Effector CD4-positive, alpha-beta T cell (primary cell): ENCODE measurements around the gene CACNG7. TPM values are rescaled to one million over a fixed set of nuclear protein-coding genes. Genes with fewer than 3 reads are reported as not detected.
"Not testable (repeated sequence)": the region's sequence is repeated elsewhere in the genome, so short reads cannot be mapped to it uniquely, and the experiment has no call there.

ENCODE experiments used
- DNase-seq: peaks from one replicate; pipeline ENCODE4 v3.0.0-alpha.2; 2020
- total RNA-seq: gene quantifications from one replicate; lab custom pipeline; 2026; lab: John Stamatoyannopoulos, UW

Gene CACNG7, protein sequence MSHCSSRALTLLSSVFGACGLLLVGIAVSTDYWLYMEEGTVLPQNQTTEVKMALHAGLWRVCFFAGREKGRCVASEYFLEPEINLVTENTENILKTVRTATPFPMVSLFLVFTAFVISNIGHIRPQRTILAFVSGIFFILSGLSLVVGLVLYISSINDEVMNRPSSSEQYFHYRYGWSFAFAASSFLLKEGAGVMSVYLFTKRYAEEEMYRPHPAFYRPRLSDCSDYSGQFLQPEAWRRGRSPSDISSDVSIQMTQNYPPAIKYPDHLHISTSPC
- not detected for total RNA-seq

DNA sequence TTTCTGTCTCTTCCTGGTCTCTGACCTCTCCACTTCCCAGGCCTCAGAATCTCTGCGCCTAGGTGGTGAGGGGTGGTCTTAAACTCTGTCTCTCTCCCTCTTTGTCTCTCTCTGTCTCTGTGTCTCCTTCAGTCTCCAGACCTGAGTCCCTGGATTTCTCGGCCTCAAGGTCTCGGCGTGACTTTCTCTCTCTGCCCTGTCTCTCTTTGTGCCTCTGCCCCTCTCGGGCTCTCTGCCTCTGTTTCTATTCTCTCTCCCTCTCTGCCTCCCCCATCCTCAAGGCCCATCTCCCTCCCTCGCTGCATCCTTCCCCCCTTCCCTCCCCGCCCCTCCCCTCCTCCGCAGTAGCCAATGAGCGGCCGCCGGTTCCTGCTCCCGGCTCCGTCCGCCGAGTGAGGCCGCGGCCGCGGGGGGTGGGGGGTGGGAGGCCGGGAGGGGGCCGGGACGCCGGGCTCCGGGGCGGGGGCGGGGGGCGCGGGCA lies at the start of gene CACNG7:
CACNG7 (plus strand) TSS at position 344 of the 481 bp plus-strand sequence. CDS start 3,554 bp downstream, outside the sequence.
- DNase-seq: no peak

DNA sequence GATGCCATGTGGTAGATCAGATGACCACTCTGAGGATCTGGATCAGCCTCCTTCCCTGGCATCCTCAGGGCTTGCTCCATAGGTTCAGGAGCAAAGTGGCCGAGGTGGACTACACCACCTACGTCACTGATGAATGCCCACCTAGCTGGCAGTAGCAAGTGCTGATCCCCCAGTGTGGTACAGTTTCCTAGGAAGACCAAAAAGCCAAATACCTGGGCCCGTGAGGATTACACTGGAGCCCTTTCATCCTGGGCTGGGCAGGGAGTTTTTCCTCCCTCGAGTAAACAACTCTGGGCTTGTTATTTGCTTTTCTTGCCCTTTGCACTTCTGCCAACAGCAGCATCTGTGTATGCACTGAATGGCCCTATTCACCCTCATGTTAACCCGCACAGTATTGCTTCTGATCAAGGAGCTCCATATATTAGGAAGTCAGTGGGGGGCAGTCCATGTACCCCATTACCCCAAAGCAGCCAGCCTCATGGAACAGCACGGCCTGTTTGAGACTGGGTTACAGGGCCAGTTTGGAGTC lies 44.7 kb upstream of the CACNG7 start:
- no peak for DNase-seq

DNA sequence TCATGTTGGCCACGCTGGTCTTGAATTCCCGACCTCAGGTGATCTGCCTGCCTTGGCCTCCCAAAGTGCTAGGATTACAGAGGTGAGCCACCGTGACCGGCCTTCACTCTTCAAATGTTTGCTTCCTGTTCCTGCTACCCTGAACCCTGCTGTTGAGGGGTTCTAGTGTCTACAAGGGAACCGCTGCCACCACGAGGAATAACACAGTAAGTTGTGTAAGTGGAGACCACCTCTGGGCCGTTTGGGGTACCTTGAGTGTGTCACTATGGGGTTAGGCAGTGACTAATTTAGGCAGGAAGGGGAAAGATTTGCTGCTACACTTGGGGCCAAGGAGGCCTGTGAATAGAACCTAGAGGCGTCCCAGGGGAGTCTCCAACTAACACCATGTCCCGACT lies 43.6 kb upstream of the CACNG7 start:
- no peak for DNase-seq

DNA sequence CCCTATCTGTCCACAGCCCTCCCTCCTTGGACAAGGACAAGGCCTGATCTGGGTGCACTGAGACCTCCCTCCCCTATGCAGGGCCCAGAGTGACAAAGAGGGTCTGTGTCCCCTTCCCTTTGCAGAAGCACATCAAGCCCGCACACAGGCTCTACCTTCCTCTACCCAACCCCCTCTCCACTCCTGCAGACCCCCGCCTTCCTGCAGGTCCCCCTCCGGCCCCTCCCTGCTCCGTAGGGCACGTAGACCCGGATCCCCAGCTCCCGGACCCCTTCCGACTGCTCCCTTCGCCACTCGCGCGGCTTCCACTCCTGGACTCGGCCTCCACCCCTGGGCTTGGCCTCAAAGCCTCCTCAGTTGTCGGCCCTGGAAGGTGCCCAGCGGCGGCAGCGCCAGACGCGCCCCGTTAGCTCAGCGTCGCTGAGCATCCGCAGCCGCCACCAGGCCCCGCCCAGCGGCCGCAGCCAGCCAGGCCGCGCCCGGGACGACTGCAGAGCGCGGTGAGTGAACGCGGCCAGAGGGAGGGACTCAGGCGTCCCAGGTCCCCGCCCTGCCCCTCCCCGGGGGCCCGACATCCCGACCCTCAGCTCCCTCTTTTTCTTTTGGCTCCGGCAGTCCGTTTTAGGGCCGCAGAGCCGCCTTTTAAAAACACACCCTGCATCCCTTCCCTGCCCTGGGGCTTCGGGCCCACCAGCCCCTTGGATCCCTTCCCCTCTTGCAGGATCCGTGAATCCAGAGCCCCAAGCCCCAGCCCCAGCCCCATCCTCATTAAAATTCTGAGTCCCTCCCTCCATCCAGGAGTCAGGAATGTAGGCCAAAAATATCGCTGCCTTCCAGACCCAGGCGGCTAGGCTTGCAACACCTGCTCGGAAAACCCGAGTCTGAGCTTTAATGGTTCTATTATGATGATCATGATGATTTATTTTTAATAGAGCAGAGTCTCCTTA lies 42.9 kb upstream of the CACNG7 start:
- DNase-seq: peak; percentile 67

DNA sequence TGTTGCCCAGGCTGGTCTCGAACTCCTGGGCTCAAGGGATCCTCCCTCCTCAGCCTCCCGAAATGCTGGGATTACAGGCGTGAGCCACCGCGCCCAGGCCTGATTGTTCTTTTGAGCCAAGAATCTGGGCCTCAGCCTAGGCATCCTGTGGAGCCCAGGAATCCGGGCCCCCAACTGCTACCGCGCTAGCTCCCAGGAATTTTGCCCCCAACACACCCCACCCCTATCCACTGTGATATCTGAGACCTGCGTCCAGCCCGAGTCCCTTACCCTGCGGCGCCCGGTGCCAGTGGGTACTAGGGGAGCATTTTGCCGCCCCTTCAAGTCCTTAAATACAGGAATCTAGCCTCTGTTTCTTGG lies 42.2 kb upstream of the CACNG7 start:
- DNase-seq: no peak

DNA sequence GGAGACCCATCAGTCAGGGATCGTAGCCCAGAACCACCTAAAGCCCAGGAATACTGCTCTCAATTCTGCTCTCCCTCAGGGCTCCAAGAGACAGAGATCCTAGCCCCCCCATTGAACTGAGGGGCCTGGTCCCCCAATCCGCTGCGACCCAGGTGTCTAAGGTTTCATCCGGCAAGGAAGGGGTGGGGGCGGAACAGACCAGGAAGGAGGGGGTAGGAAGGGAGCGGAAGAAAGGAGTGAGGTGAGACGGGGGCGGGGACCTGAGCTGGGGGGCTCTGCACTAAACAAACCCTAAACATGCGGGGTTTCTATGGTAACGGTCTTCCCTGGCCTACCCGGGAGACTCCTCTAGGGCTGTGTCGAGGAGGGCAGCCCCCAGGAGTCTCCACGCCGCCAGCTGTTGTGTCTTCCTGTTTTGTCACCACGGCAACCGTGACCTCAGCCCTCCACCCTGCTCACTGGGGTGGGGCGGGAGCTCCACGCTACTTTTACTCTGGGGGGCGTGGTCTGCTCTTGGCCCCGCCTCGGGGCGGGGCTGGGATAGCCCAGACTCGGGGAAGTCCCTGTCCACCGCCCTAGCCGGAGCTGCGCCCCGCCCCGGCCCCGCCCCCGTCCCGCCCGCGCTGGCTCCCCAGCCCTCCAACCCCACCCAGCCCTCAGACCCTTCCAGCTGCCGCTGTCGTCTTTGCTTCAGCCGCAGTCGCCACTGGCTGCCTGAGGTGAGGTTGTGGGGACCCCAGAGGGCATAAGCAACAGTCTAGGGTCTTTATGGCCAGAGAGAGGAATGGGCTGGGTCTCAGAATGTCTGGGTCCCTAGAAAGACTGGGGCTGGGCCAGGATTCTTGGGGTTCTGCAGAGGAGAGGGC lies 41.6 kb upstream of the CACNG7 start, which contains the start of gene MYADM:
MYADM (plus strand) TSS at position 659 of the 866 bp plus-strand sequence. CDS start 5,647 bp downstream, outside the sequence.
- peak; percentile 100 for DNase-seq

DNA sequence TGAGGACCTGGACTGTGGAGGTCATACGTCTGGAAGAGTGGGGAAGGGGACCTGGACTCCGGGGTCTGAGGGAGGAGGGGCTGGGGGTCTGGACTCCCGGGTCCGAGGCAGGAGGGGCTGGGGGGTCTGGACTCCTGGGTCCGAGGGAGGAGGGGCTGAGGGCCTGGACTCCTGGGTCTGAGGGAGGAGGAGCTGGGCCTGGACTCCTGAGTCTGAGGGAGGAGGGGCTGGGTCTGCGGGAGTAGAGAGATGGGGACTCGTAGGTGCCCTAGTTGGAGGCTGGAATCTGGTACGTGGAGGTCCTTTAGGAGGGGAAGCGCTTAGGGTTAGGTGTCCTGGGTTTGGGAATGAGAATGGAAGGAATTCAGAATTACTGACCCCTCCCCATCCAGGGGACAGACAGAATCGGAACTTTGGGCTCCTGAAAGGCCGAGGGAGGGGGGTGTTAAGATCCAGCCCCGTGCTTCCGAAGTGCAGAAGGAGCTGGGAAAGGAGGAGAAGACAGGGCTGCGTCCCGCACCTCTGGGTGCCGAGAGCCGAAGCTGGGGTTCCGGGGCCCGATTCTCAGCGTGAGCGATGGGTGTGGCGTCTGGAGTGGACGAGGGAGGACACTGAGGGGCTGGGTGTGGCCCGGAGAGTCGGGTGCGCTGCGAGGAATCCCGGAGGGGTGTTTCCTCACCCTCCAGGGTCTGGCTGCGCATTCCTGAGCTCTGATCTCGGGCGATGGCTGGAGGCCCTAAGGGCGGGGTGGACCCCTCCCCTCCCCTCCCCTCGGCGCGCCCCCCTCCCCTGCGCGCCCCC lies 40.8 kb upstream of the CACNG7 start:
- no peak for DNase-seq

DNA sequence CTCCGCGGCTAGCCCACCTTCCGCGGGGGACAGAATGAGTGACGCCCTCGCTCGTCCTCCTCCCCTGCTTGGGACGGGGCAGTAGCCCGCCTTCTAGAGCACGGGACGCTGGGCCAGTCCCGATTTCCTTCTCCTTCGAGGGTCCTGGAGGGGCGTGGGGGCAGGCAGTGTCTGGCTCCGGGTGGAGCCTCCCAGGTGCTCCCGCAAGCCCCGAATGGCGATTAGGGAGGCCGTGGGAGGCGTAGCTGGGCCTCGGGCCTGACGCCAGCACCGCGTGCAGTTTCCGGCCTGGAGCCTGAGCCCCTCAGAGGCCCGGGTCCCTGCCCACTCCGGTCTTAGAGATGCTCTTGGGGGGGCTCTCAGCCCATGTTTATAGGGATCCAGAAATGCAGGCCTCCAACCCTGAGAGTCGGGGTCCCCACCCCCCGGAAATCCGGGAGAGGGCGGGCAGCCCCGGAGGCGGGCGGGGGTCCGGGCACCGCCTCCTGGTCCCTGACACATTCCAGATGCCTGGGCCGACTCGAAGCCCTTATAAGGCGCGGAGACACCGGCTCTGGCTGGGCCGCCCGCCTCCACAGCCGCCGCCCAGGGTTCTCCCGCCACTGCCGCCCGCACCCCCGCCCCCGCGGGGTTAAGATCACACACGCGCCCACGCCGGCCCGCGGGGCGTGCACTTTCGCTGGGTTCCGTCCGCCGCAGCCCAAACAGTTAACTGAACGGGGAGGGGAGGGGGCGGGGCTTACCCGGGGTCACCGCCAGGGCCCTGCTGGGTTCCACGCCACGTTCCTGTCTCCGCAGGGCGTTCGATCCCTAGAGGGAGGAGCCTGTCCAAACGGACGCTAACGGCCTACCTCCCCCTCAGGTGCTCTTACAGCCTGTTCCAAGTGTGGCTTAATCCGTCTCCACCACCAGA lies 39.9 kb upstream of the CACNG7 start:
- peak; percentile 87 for DNase-seq

DNA sequence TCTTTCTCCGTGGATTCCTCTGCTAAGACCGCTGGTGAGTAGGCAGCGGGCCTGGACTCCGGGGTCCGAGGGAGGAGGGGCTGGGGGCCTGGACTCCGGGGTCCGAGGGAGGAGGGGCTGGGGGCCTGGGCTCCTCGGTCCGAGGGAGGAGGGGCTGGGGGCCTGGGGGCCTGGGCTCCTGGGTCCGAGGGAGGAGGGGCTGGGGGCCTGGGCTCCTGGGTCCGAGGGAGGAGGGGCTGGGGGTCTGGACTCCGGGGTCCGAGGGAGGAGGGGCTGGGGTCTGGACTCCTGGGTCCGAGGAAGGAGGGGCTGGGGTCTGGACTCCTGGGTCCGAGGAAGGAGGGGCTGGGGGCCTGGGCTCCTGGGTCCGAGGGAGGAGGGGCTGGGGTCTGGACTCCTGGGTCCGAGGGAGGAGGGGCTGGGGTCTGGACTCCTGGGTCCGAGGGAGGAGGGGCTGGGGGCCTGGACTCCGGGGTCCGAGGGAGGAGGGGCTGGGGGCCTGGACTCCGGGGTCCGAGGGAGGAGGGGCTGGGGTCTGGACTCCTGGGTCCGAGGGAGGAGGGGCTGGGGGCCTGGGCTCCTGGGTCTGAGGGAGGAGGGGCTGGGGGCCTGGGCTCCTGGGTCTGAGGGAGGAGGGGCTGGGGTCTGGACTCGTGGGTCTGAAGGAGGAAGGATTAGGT lies 39.1 kb upstream of the CACNG7 start:
- not testable (repeated sequence) for DNase-seq

DNA sequence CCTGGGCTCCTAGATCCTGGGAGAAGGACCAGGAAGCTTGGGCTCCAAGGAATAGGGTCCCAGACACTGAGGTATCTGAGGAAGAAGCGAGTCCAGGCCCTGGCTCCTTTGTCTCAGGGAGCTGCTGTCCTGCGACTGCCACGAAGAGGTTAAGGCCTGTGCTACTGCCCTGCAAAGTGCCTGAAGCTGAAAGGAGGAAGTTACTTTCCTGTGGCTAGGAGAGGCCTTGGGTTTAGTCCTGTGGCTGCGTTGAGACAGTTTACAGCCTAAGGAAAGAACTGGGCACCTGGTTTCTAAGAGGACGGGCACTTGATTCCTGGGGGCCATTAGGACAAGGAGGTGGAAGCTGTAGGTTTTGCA lies 38.6 kb upstream of the CACNG7 start:
- no peak for DNase-seq

DNA sequence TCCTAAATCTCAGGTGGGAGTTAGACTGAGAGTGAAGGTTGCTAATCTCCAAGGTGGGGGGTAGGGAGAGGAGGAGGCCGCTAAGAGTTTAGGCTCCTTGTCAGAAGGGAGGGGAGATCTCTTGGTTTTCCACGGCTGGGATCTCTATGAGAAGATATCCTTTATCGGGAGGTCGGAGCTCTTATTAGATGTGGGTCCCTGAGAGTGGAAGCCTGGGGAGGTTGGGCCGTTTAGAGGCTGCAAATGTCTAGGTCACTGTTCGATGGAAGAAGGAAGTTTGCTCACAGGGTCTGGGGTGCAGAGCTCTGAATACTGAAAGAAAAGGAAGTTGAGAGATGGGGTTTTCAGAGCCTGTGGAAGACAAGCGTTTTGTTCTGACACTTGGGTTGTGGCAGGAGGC lies 37.6 kb upstream of the CACNG7 start:
- no peak for DNase-seq

DNA sequence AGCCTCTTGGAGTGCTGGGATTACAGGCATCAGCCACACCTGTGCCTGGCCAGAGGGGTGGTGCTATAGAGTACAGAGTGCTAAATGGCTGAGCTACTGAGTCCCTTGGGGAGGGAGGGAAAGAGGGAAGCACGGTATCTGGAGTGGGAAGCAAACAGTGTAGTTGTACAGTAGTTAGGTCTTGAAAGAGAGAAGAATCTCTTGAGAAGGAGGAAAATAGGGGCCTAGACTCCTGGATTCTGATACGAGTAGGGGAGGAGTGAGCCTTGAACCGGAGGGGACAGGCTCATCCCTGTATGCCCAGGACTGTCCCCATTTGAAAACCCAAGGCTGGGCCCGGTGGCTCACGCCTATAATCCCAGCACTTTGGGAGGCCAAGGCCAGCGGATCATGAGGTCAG lies 36.3 kb upstream of the CACNG7 start:
- no peak for DNase-seq

DNA sequence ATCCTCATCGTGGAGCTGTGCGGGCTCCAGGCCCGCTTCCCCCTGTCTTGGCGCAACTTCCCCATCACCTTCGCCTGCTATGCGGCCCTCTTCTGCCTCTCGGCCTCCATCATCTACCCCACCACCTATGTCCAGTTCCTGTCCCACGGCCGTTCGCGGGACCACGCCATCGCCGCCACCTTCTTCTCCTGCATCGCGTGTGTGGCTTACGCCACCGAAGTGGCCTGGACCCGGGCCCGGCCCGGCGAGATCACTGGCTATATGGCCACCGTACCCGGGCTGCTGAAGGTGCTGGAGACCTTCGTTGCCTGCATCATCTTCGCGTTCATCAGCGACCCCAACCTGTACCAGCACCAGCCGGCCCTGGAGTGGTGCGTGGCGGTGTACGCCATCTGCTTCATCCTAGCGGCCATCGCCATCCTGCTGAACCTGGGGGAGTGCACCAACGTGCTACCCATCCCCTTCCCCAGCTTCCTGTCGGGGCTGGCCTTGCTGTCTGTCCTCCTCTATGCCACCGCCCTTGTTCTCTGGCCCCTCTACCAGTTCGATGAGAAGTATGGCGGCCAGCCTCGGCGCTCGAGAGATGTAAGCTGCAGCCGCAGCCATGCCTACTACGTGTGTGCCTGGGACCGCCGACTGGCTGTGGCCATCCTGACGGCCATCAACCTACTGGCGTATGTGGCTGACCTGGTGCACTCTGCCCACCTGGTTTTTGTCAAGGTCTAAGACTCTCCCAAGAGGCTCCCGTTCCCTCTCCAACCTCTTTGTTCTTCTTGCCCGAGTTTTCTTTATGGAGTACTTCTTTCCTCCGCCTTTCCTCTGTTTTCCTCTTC lies 35.1 kb upstream of the CACNG7 start:
- no peak for DNase-seq

DNA sequence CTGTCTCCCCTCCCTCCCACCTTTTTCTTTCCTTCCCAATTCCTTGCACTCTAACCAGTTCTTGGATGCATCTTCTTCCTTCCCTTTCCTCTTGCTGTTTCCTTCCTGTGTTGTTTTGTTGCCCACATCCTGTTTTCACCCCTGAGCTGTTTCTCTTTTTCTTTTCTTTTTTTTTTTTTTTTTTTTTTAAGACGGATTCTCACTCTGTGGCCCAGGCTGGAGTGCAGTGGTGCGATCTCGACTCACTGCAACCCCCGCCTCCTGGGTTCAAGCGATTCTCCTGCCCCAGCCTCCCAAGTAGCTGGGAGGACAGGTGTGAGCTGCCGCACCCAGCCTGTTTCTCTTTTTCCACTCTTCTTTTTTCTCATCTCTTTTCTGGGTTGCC lies 34.5 kb upstream of the CACNG7 start:
- DNase-seq: no peak

DNA sequence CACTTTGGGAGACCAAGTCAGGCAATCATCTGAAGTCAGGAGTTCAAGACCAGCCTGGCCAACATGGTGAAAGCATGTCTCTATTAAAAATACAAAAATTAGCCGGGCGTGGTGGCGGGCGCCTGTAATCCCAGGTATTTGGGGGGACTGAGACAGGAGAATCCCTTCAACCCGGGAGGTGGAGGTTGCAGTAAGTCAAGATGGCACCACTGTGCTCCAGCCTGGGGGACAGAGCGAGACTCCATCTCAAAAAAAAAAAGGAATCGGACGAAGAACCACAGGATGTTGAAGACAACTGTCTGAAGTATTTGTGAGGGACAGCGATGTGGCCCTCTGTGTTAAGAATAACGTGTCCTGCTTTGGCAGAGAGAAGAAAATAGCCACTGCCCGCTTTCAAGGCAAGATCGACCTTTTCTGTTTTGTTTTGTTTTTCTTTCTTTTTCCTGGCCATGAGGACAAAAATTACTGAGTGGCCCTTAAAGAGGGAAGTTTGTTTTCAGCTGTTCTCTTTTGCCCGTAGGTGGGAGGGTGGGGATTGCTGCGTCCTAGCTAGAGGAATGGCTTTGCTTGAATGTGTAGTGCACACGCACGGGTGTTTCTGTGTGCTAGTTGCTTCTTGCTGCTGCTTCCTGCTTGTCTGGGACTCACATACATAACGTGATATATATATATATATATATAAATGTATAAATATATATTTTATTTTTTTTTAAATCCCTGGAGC lies 33.3 kb upstream of the CACNG7 start:
- no peak for DNase-seq

DNA sequence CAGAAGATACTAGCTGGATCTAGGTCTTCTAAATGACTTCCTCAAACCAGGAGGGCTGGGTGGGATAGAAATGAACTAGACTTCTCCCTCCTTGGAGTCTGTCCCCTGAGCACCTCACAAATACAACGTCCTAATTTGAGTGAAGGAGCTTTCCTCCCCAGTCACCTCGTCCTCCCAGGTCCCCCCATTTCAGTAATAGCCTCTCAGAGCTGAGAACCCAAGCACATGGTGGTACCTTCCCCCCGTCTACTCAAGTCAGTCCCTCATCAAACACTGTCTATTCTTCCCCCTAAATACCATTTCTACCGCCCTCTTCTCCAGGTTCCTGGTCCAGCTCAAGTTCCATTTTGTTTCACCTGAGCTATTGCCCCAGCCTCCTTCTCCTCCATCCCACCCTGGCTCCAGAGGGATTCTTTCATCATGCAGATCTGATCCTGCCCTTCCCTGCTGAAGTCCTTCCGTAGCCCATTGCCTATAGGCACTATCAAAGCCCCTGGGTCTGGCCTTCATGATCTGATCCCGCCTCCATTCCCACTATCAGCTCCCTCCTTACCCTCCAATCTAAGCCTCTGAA lies 32.3 kb upstream of the CACNG7 start:
- DNase-seq: no peak

DNA sequence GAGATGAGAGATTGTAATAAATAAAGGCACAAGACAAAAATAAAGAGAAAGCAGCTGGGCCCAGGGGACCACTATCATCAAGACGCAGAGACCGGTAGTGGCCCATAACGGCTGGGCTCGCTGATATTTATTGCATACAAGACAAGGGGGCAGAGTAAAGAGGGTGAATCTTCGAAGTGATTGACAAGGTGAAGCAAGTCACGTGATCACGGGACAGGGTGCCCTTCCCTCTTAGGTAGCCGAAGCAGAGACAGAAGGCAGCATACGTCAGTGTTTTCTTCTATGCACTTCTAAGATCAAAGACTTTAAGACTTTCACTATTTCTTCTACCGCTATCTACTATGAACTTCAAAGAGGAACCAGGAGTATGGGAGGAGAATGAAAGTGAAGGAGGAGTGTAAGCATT lies 31.7 kb upstream of the CACNG7 start:
- DNase-seq: peak; percentile 47

DNA sequence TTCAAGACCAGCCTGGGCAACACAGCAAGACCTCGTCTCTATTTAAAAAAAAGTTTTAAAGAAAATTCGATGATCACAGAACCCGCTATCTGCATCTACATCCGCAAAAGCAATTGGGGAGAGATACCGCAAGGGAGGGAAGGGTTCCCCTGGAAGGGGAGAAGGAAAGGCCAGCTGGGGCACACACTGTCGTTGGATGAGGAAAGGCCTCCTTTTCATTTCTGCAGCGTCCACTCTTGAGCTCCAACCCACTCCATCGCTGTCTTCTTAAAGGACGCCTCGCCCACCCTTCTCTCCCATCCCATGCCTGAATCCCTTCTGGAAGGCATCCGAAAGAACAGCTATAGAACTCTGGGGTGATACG lies 30.3 kb upstream of the CACNG7 start:
- no peak for DNase-seq
